HepG2 (cell line): ENCODE data around the gene IRX4. TPM values are rescaled to one million over a fixed set of nuclear protein-coding genes. Genes with fewer than 3 reads are reported as not detected.

ENCODE experiments used
- polyA plus RNA-seq, 8 experiments: library from polyadenylated mRNA; depleted of rRNA in 3 of 8; stranded (reverse) in 7 of 8; unstranded in 1 of 8; fragments of >200 nt; fragmentation: Illumina TruSeq in 4 of 8; extraction: Trizol in 4 of 8; gene quantifications; 2 replicates each; pipeline versions ENCODE4 v1.2.1 to v1.2.3, GENCODE V29; 2011 to 2016; ENCODE audit warnings: low read depth in 4 of 8, missing spikeins in 1 of 8, mixed read lengths in 1 of 8; ENCODE audit not compliant: insufficient read depth in 1 of 8
- total RNA-seq, 5 experiments: library from RNA; depleted of rRNA; stranded (reverse); fragments of >200 nt; fragmentation: Illumina TruSeq; extraction: Trizol; gene quantifications; 2 replicates each; pipeline ENCODE4 v1.2.3, GENCODE V29; 2016; ENCODE audit warnings: low read depth in 1 of 5

Gene IRX4
- total and polyA plus RNA-seq, 2 of the 13 experiments (the other 11 are each of a cell fraction or from before 2014, with no cell fraction given): not detected

Other genes with a start within 250 kb of the IRX4 start
- 113 and 135 TPM in 2 replicates for gene MRPL36, start 83.1 kb downstream of the IRX4 start, total RNA-seq (2016; rRNA removed; fragmentation: Illumina TruSeq; extraction: Trizol)
- 70.5 and 71.3 TPM in 2 replicates for gene MRPL36, start 83.1 kb downstream of the IRX4 start, polyA plus RNA-seq (2011; rRNA removed)
- 50.4 and 63.7 TPM in 2 replicates for gene NDUFS6, start 81.5 kb downstream of the IRX4 start, total RNA-seq (2016; rRNA removed; fragmentation: Illumina TruSeq; extraction: Trizol)
- gene NDUFS6, start 81.5 kb downstream of the IRX4 start, polyA plus RNA-seq (2011; rRNA removed): 22.2 and 23.7 TPM in 2 replicates